Activated CD8-positive, alpha-beta T cell treated with anti-CD3 and anti-CD28 coated beads for 36 hours (primary cell): ENCODE data around the gene ARFIP1. TPM values are rescaled to one million over a fixed set of nuclear protein-coding genes. Genes with fewer than 3 reads are reported as not detected.

Source experiments
- ATAC-seq: fragments of 200-7000 bp; cut with Tn5 transposase; one replicate; pipeline ENCODE4 v1.10.0; 2021; ENCODE audit warnings: mild to moderate bottlenecking, moderate library complexity
- CTCF ChIA-PET: fragments of 350-600 bp; sonication (Branson Sonifier 250); formaldehyde crosslinking; loops from one replicate; lab custom pipeline; 2021; ENCODE audit warnings: antibody characterized with exemption; lab: Charles Lee
- POLR2A ChIA-PET: fragments of 350-600 bp; sonication (Branson Sonifier 250); formaldehyde crosslinking; loops from one replicate; lab custom pipeline; 2021; ENCODE audit warnings: antibody characterized with exemption; lab: Charles Lee
- DNase-seq: peaks from one replicate; pipeline ENCODE4 v3.0.0-alpha.2; 2020
- H3K27ac Mint-ChIP-seq: one replicate; pipeline ENCODE4 v1.8.0; 2021; ENCODE audit warnings: mild to moderate bottlenecking, mixed read lengths
- H3K27me3 Mint-ChIP-seq: one replicate; pipeline ENCODE4 v1.8.0; 2021; ENCODE audit warnings: mixed read lengths
- H3K36me3 Mint-ChIP-seq: one replicate; pipeline ENCODE4 v1.8.0; 2021; ENCODE audit warnings: low read depth, mixed read lengths
- H3K4me1 Mint-ChIP-seq: one replicate; pipeline ENCODE4 v1.8.0; 2021; ENCODE audit warnings: low read depth, mixed read lengths
- H3K4me3 Mint-ChIP-seq: one replicate; pipeline ENCODE4 v1.8.0; 2021; ENCODE audit warnings: mild to moderate bottlenecking, moderate library complexity, mixed read lengths
- H3K9me3 Mint-ChIP-seq: one replicate; pipeline ENCODE4 v1.8.0; 2021; ENCODE audit warnings: mixed read lengths
- CTCF ChIP-seq: fragments of 200-600 bp; IDR thresholded peaks from one replicate; pipeline ENCODE4 v1.8.0; 2022; ENCODE audit warnings: antibody characterized with exemption, mild to moderate bottlenecking
- intact Hi-C: fragments of 100-400 bp; cut with micrococcal nuclease; formaldehyde crosslinking; loops from one replicate; pipeline ENCODE4 v1.10.0; 2022
- total RNA-seq, 2 experiments: library from RNA; stranded (reverse); gene quantifications; one replicate each; pipeline ENCODE4 v1.2.3, GENCODE V29; 2021

ARFIP1 gene
- total RNA-seq, 2 experiments from 2014 or later: 7.2 to 8.9 TPM

GRCh38 chr4:152820073-152820472 lies 40.3 kb downstream of the ARFIP1 start:
- peaks cover 12% of the 10 kb centered on the region for H3K4me1 Mint-ChIP-seq
- ChIA-PET CTCF (no interaction called here), POLR2A (no interaction called here)
- TF ChIP-seq CTCF: no peak
- no peaks in the 10 kb centered on the region for H3K27me3 Mint-ChIP-seq
- intact Hi-C loops: no loop called here
- DNase-seq (no peak), ATAC-seq (no peak)
- H3K4me3 Mint-ChIP-seq: no peak overlapping the region
- no peak overlapping the region for H3K27ac Mint-ChIP-seq
- peaks cover 17% of the 10 kb centered on the region for H3K9me3 Mint-ChIP-seq
- H3K36me3 Mint-ChIP-seq: peaks cover 25% of the 10 kb centered on the region

DNA sequence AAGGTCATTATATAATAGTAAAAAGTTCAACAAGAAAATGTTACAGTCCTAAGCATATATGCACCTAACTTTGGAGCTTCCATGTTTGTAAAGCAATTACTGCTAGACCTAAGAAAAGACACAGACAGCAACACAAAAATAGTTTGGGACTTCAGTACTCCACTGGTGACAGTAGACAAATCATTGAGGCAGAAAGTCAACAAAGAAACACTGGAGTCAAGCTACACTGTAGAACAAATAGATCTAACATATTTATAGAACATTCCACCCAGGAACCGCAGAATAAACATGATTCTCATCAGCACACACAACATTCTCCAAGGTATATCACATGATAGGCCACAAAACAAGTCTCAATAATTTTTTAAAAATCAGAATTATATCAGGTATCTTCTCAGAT lies 42.6 kb downstream of the ARFIP1 start:
- Mint-ChIP-seq H3K9me3 (peaks cover 17% of the 10 kb centered on the region), H3K4me1 (peaks cover 2% of the 10 kb centered on the region), H3K36me3 (peaks cover 8% of the 10 kb centered on the region), H3K27me3 (no peaks in the 10 kb centered on the region), H3K27ac (no peak overlapping the region), H3K4me3 (no peak overlapping the region)
- DNase-seq (no peak), ATAC-seq (no peak)
- POLR2A ChIA-PET: no interaction called here
- CTCF ChIA-PET: no interaction called here
- intact Hi-C loops: no loop called here
- no peak for TF ChIP-seq CTCF

DNA sequence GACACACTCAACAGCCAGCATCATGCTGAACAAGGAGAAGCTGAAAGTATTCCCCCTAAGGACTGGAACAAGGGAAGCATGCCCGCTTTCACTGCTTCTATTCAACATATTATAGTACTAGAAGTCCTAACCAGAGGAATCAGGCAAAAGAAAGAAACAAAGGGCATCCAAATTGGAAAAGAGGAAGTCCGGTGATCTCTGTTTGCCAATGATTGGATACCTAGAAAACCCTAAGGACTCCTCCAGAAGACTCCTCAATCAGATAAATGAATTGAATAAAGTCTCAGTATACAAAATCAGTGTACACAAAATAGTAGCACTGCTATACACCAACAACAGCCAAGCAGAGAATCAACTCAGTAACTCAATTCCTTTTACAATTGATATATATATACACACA lies 44.8 kb downstream of the ARFIP1 start:
- no peak for TF ChIP-seq CTCF
- DNase-seq (no peak), ATAC-seq (no peak)
- no peak overlapping the region for H3K4me3 Mint-ChIP-seq
- H3K27me3 Mint-ChIP-seq: no peaks in the 10 kb centered on the region
- POLR2A ChIA-PET: no interaction called here
- no peaks in the 10 kb centered on the region for H3K4me1 Mint-ChIP-seq
- intact Hi-C loops: no loop called here
- CTCF ChIA-PET: no interaction called here
- H3K9me3 Mint-ChIP-seq: peaks cover 17% of the 10 kb centered on the region
- peaks cover 9% of the 10 kb centered on the region for H3K36me3 Mint-ChIP-seq
- no peak overlapping the region for H3K27ac Mint-ChIP-seq

- ChIA-PET POLR2A (no interaction called here), CTCF (no interaction called here)
- intact Hi-C loops: no loop called here
- H3K36me3 Mint-ChIP-seq: peaks cover 9% of the 10 kb centered on the region
- no peak for ATAC-seq
- H3K4me3 Mint-ChIP-seq: no peak overlapping the region
- H3K4me1 Mint-ChIP-seq: no peaks in the 10 kb centered on the region
- H3K9me3 Mint-ChIP-seq: peaks cover 17% of the 10 kb centered on the region
- no peak for DNase-seq
- no peaks in the 10 kb centered on the region for H3K27me3 Mint-ChIP-seq
- TF ChIP-seq CTCF: no peak
- H3K27ac Mint-ChIP-seq: no peak overlapping the region
These were observed 45.6 kb downstream of the ARFIP1 start for GRCh38 chr4:152825336-152825735.

DNA sequence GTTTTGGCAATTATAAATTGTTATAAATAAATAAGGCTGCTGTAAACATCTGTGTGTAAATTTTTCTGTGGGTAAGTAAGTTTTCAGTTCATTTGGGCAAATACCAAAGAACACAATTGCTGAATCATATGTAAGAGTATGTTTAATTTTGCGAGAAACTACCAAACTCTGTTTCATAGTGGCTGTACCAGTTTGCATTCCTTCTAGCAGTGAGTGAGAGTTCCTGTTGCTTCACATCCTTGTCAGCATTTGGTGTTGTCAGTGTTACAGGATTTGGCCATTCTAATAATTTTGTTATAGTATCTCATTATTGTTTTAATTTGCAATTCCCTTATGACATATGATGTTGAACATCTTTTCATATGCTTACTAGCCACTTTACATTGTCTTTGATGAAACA lies 48.4 kb downstream of the ARFIP1 start:
- CTCF ChIA-PET: no interaction called here
- H3K4me3 Mint-ChIP-seq: no peak overlapping the region
- intact Hi-C loops: no loop called here
- H3K36me3 Mint-ChIP-seq: peaks cover 25% of the 10 kb centered on the region
- H3K27me3 Mint-ChIP-seq: no peaks in the 10 kb centered on the region
- no peaks in the 10 kb centered on the region for H3K4me1 Mint-ChIP-seq
- no peak for TF ChIP-seq CTCF
- POLR2A ChIA-PET: no interaction called here
- DNase-seq (no peak), ATAC-seq (no peak)
- peaks cover 22% of the 10 kb centered on the region for H3K9me3 Mint-ChIP-seq
- no peak overlapping the region for H3K27ac Mint-ChIP-seq
